ENCODE measurements around the gene TPD52L1.

Gene TPD52L1

GRCh38 chr6:125163811-125164210 lies 10.2 kb downstream of the TPD52L1 start:
- DNase-seq (ENCODE audit: extremely low read depth, insufficient read length): no peak
- Histone ChIP-seq H3K4me3 (replicated peaks; ENCODE audit: low read depth, low read length) (no peak overlapping the region), H3K36me3 (ENCODE audit: control insufficient read depth, insufficient read depth, low read length) (no peaks in the 10 kb centered on the region), H3K27me3 (replicated peaks; ENCODE audit: control insufficient read depth, insufficient read depth, low read length) (no peaks in the 10 kb centered on the region; the same call in 1 of the 2 replicates)
- TF ChIP-seq CTCF (IDR thresholded peaks at IDR 0.05; ENCODE audit: insufficient read depth, low read length, poor library complexity, severe bottlenecking): no peak

- H3K4me3 ChIP-seq (replicated peaks; ENCODE audit: low read depth, low read length): no peak overlapping the region
- TF ChIP-seq CTCF (IDR thresholded peaks at IDR 0.05; ENCODE audit: insufficient read depth, low read length, poor library complexity, severe bottlenecking): no peak
- DNase-seq (ENCODE audit: extremely low read depth, insufficient read length): no peak
- no peaks in the 10 kb centered on the region for H3K36me3 ChIP-seq (ENCODE audit: control insufficient read depth, insufficient read depth, low read length)
- H3K27me3 ChIP-seq (replicated peaks; ENCODE audit: control insufficient read depth, insufficient read depth, low read length): no peaks in the 10 kb centered on the region; the same call in 1 of the 2 replicates
These were observed 11.1 kb downstream of the TPD52L1 start for GRCh38 chr6:125164696-125165095.

GRCh38 chr6:125165256-125165655 lies 11.7 kb downstream of the TPD52L1 start:
- H3K36me3 ChIP-seq (ENCODE audit: control insufficient read depth, insufficient read depth, low read length): no peaks in the 10 kb centered on the region
- H3K4me3 ChIP-seq (replicated peaks; ENCODE audit: low read depth, low read length): no peak overlapping the region
- H3K27me3 ChIP-seq (replicated peaks; ENCODE audit: control insufficient read depth, insufficient read depth, low read length): no peaks in the 10 kb centered on the region; the same call in 1 of the 2 replicates
- no peak for DNase-seq (ENCODE audit: extremely low read depth, insufficient read length)
- no peak for TF ChIP-seq CTCF (IDR thresholded peaks at IDR 0.05; ENCODE audit: insufficient read depth, low read length, poor library complexity, severe bottlenecking)

- Histone ChIP-seq H3K4me3 (replicated peaks; ENCODE audit: low read depth, low read length) (no peak overlapping the region), H3K36me3 (ENCODE audit: control insufficient read depth, insufficient read depth, low read length) (no peaks in the 10 kb centered on the region), H3K27me3 (replicated peaks; ENCODE audit: control insufficient read depth, insufficient read depth, low read length) (no peaks in the 10 kb centered on the region; the same call in 1 of the 2 replicates)
- no peak for TF ChIP-seq CTCF (IDR thresholded peaks at IDR 0.05; ENCODE audit: insufficient read depth, low read length, poor library complexity, severe bottlenecking)
- no peak for DNase-seq (ENCODE audit: extremely low read depth, insufficient read length)
These were observed 12.2 kb downstream of the TPD52L1 start for GRCh38 chr6:125165776-125166175.

- DNase-seq (ENCODE audit: extremely low read depth, insufficient read length): no peak
- no peak overlapping the region for H3K4me3 ChIP-seq (replicated peaks; ENCODE audit: low read depth, low read length)
- no peaks in the 10 kb centered on the region for H3K36me3 ChIP-seq (ENCODE audit: control insufficient read depth, insufficient read depth, low read length)
- no peaks in the 10 kb centered on the region; the same call in 1 of the 2 replicates for H3K27me3 ChIP-seq (replicated peaks; ENCODE audit: control insufficient read depth, insufficient read depth, low read length)
- TF ChIP-seq CTCF (IDR thresholded peaks at IDR 0.05; ENCODE audit: insufficient read depth, low read length, poor library complexity, severe bottlenecking): no peak
These were observed 13.1 kb downstream of the TPD52L1 start for GRCh38 chr6:125166711-125167110.

- no peaks in the 10 kb centered on the region; the same call in 1 of the 2 replicates for H3K27me3 ChIP-seq (replicated peaks; ENCODE audit: control insufficient read depth, insufficient read depth, low read length)
- no peak for TF ChIP-seq CTCF (IDR thresholded peaks at IDR 0.05; ENCODE audit: insufficient read depth, low read length, poor library complexity, severe bottlenecking)
These were observed 14.0 kb downstream of the TPD52L1 start for GRCh38 chr6:125167579-125167978.

More at GRCh38 chr6:125167579-125167978, 14.0 kb downstream of the TPD52L1 start:
- no peaks in the 10 kb centered on the region for H3K36me3 ChIP-seq (ENCODE audit: control insufficient read depth, insufficient read depth, low read length)
- H3K4me3 ChIP-seq (replicated peaks; ENCODE audit: low read depth, low read length): no peak overlapping the region
- DNase-seq (ENCODE audit: extremely low read depth, insufficient read length): no peak

All from GM06990 (cell line).